PC-3 (cell line): ENCODE results near the gene AMIGO3. TPM values are rescaled to one million over a fixed set of nuclear protein-coding genes. Genes with fewer than 3 reads are reported as not detected.

Source experiments
- ATAC-seq: fragments of 200-7000 bp; cut with Tn5 transposase; 2 replicates; pipeline ENCODE4 v1.9.1; 2020; ENCODE audit warnings: mild to moderate bottlenecking, moderate library complexity
- BruUV-seq: library from RNA; stranded (reverse); fragments of 400-500 nt; replicated peaks from 2 replicates; lab custom pipeline; 2021; lab: Mats Ljungman, UMichigan
- CTCF ChIA-PET: fragments of 300-600 bp; sonication (Branson Sonifier 250); formaldehyde crosslinking; loops from one replicate; lab custom pipeline; 2022; ENCODE audit warnings: antibody characterized with exemption; lab: Charles Lee
- POLR2A ChIA-PET: fragments of 300-600 bp; sonication (Branson Sonifier 250); formaldehyde crosslinking; loops from one replicate; lab custom pipeline; 2022; ENCODE audit warnings: antibody characterized with exemption; ENCODE audit not compliant: unreplicated experiment; lab: Charles Lee
- DNase-seq: peaks from one replicate; pipeline ENCODE4 v3.0.0-alpha.2; 2015
- H2AFZ ChIP-seq: fragments of 300-600 bp; sonication (generic); 2 replicates; pipeline ENCODE4 v1.6.0; 2016; ENCODE audit warnings: antibody characterized with exemption, low read length
- H3F3A ChIP-seq: fragments of 300-600 bp; sonication (generic); one replicate; pipeline ENCODE4 v1.6.0; 2017; ENCODE audit warnings: antibody characterized with exemption, low read length, control low read depth, mild to moderate bottlenecking; ENCODE audit not compliant: unreplicated experiment
- H3K27ac ChIP-seq: fragments of 300-600 bp; sonication (generic); 2 replicates; pipeline ENCODE4 v1.5.1; 2016; ENCODE audit warnings: mild to moderate bottlenecking, low read length
- H3K27me3 ChIP-seq: fragments of 300-600 bp; sonication (generic); 2 replicates; pipeline ENCODE4 v1.6.1; 2016; ENCODE audit warnings: low read length, mixed read lengths
- H3K36me3 ChIP-seq: fragments of 300-600 bp; sonication (generic); 2 replicates; pipeline ENCODE4 v1.6.1; 2016; ENCODE audit warnings: low read depth, mixed run types, low read length, mixed read lengths
- H3K4me1 ChIP-seq: fragments of 300-600 bp; sonication (generic); 2 replicates; pipeline ENCODE4 v1.5.1; 2016; ENCODE audit warnings: low read length; ENCODE audit not compliant: insufficient read depth
- H3K4me2 ChIP-seq: fragments of 300-600 bp; sonication (generic); 2 replicates; pipeline ENCODE4 v1.6.0; 2016; ENCODE audit warnings: low read length
- H3K4me3 ChIP-seq: fragments of 300-600 bp; sonication (generic); 2 replicates; pipeline ENCODE4 v1.5.1; 2016; ENCODE audit warnings: mild to moderate bottlenecking, low read length, mixed read lengths
- H3K79me2 ChIP-seq: fragments of 300-600 bp; sonication (generic); 2 replicates; pipeline ENCODE4 v1.6.1; 2017; ENCODE audit warnings: low read length, mixed read lengths
- H3K9ac ChIP-seq: fragments of 300-600 bp; sonication (generic); 2 replicates; pipeline ENCODE4 v1.6.0; 2016; ENCODE audit warnings: mild to moderate bottlenecking, low read length
- H3K9me2 ChIP-seq: fragments of 300-600 bp; sonication (generic); replicated peaks from 2 replicates; pipeline ENCODE4 v1.6.1; 2016; ENCODE audit warnings: mixed run types, low read length, mixed read lengths
- H3K9me3 ChIP-seq: fragments of 300-600 bp; sonication (generic); 2 replicates; pipeline ENCODE4 v1.6.1; 2016; ENCODE audit warnings: low read length, mixed read lengths
- H4K20me1 ChIP-seq: fragments of 300-600 bp; sonication (generic); 2 replicates; pipeline ENCODE4 v1.6.1; 2016; ENCODE audit warnings: low read length, mixed read lengths
- CTCF ChIP-seq: fragments of 300-600 bp; sonication (generic); conservative IDR thresholded peaks from 2 replicates; pipeline ENCODE4 v1.5.1; 2017; ENCODE audit warnings: antibody characterized with exemption, low read depth, mild to moderate bottlenecking, low read length
- EZH2 ChIP-seq: fragments of 300-600 bp; sonication (generic); IDR thresholded peaks from one replicate; pipeline ENCODE4 v1.6.1; 2017; ENCODE audit warnings: antibody characterized with exemption, mild to moderate bottlenecking, low read length; ENCODE audit not compliant: unreplicated experiment
- EZH2phosphoT487 ChIP-seq: fragments of 300-600 bp; sonication (generic); IDR thresholded peaks from 2 replicates; pipeline ENCODE4 v1.6.1; 2018; ENCODE audit warnings: mild to moderate bottlenecking, antibody characterized with exemption, low read length, borderline replicate concordance
- intact Hi-C: fragments of 100-400 bp; cut with micrococcal nuclease; formaldehyde crosslinking; loops from 2 replicates; pipeline ENCODE4 v1.9.0; 2023
- total RNA-seq: library from RNA; depleted of rRNA; stranded (reverse); fragments of >200 nt; gene quantifications from 2 replicates; pipeline ENCODE4 v1.2.3, GENCODE V29; 2014

The AMIGO3 gene
- total RNA-seq, 1 experiment from 2014 or later, result 1.8 TPM

- POLR2A ChIA-PET, result no interaction called here
- H3K9ac ChIP-seq, result no peak overlapping the region
- H3K4me3 ChIP-seq, result no peak overlapping the region
- no peak overlapping the region for H2AFZ ChIP-seq
- TF ChIP-seq CTCF, result no peak
- no peak for TF ChIP-seq EZH2phosphoT487
- no peak for TF ChIP-seq EZH2
- no peaks in the 10 kb centered on the region for H3K4me1 ChIP-seq
- H3K27me3 ChIP-seq, result no peaks in the 10 kb centered on the region
- BruUV-seq, result no TSS peak
- DNase-seq (no peak), ATAC-seq (no peak; the same call in 1 of the 2 replicates)
- no peaks in the 10 kb centered on the region for H3F3A ChIP-seq
- no peaks in the 10 kb centered on the region for H3K9me3 ChIP-seq
- H3K79me2 ChIP-seq, result peaks cover 4% of the 10 kb centered on the region
- no peak overlapping the region for H3K27ac ChIP-seq
- no peaks in the 10 kb centered on the region for H3K9me2 ChIP-seq
- intact Hi-C loops, result no loop called here
- H3K4me2 ChIP-seq, result no peak overlapping the region
- CTCF ChIA-PET, result no interaction called here
- no peaks in the 10 kb centered on the region for H4K20me1 ChIP-seq
- peaks cover 57% of the 10 kb centered on the region; the same call in 1 of the 2 replicates for H3K36me3 ChIP-seq
Measured at GRCh38 chr3:49680493-49681231, 38.8 kb downstream of the AMIGO3 start.

- peaks cover 15% of the 10 kb centered on the region for H3K4me1 ChIP-seq
- H3K9me3 ChIP-seq, result no peaks in the 10 kb centered on the region
- no peaks in the 10 kb centered on the region for H3F3A ChIP-seq
- H3K4me2 ChIP-seq, result peak overlapping the region; percentile 94; the same call in 1 of the 2 replicates
- H3K36me3 ChIP-seq, result peaks cover 35% of the 10 kb centered on the region; the same call in 1 of the 2 replicates
- H2AFZ ChIP-seq, result no peak overlapping the region
- H3K9me2 ChIP-seq, result no peaks in the 10 kb centered on the region
- H3K4me3 ChIP-seq, result no peak overlapping the region
- intact Hi-C loops, result no loop called here
- TF ChIP-seq CTCF (no peak), EZH2phosphoT487 (no peak), EZH2 (no peak)
- peaks cover 24% of the 10 kb centered on the region for H3K79me2 ChIP-seq
- ATAC-seq (no peak), DNase-seq (no peak)
- no peaks in the 10 kb centered on the region for H3K27me3 ChIP-seq
- no peak overlapping the region for H3K9ac ChIP-seq
- CTCF ChIA-PET, result no interaction called here
- no peaks in the 10 kb centered on the region for H4K20me1 ChIP-seq
- no peak overlapping the region for H3K27ac ChIP-seq
- POLR2A ChIA-PET, result no interaction called here
- TSS peak; percentile 32 for BruUV-seq
Measured at GRCh38 chr3:49675912-49676311, 43.6 kb downstream of the AMIGO3 start.

GRCh38 chr3:49674497-49674983, 44.9 kb downstream of the AMIGO3 start:
- ChIA-PET POLR2A (no interaction called here), CTCF (no interaction called here)
- Histone ChIP-seq H3F3A (no peaks in the 10 kb centered on the region), H3K4me2 (peak overlapping the region; percentile 94), H3K79me2 (peaks cover 24% of the 10 kb centered on the region), H3K9me2 (no peaks in the 10 kb centered on the region), H3K36me3 (peaks cover 27% of the 10 kb centered on the region; the same call in 1 of the 2 replicates), H3K4me1 (peaks cover 20% of the 10 kb centered on the region), H3K9me3 (no peaks in the 10 kb centered on the region), H3K27me3 (no peaks in the 10 kb centered on the region), H4K20me1 (no peaks in the 10 kb centered on the region), H3K9ac (peak overlapping the region; percentile 98), H3K4me3 (peak overlapping the region; percentile 88), H3K27ac (peak overlapping the region; percentile 89), H2AFZ (peak overlapping the region; percentile 75)
- ATAC-seq (peak; percentile 14), DNase-seq (no peak)
- intact Hi-C loops, result loop anchor here (5.0 kb wide), 2 partner anchors 202 to 222 kb away; partner anchors contain the start of gene DAG1
- no TSS peak for BruUV-seq
- TF ChIP-seq EZH2phosphoT487, result no peak
- TF ChIP-seq CTCF, result no peak
- no peak for TF ChIP-seq EZH2
